EH (cell line): Measurements from ENCODE around the gene KCTD16.
A peak's percentile ranks its signal among the peaks of the same experiment; 100 is the strongest.

Experiments used
- DNase-seq: peaks from one replicate; pipeline ENCODE4 v3.0.0-alpha.2; 2015; ENCODE audit warnings: low read depth

The KCTD16 gene

DNA sequence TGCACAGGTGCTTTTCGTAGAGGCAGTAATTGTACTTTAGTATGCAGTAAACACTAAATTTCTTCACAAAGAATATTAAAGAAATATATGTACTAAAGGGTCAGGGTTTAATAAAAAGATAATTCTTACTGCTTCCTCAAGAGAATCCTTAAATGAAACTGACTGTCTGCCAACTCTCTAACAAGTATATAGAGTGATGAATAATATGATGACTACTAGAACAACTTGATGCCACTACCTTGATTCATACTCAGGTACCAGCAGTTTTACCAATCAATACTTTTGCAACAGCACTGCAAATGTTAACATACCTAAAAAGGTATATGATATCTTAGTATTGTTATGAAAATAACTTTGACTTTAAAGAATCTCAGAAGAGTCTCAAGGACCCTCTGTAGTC lies 4.0 kb upstream of the KCTD16 start:
- no peak for DNase-seq

DNA sequence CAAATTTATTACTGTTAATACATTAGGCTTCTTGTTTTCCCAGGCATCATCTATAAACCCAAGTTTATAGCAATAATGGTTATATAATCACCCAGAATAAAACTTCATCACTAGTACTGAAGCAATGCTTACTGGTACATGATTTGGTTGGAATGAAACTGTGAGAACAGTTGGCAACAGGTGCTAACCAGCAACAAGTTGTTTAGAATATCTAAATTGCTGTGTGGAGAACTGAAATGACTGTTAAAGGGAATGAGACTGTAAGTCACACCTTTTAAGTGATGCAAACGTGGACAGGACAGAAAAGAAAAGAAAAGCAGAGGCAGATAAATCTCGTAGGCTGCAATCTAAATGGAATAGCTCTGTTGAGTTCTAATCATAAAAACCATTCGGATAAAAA lies 2.7 kb upstream of the KCTD16 start:
- DNase-seq = no peak

GRCh38 chr5:144169904-144170275 lies 783 bp upstream of the KCTD16 start:
- DNase-seq = no peak

GRCh38 chr5:144173766-144174165 lies 3.1 kb downstream of the KCTD16 start:
- no peak for DNase-seq

GRCh38 chr5:144177548-144177947 lies 6.9 kb downstream of the KCTD16 start:
- DNase-seq = peak; percentile 83

DNA sequence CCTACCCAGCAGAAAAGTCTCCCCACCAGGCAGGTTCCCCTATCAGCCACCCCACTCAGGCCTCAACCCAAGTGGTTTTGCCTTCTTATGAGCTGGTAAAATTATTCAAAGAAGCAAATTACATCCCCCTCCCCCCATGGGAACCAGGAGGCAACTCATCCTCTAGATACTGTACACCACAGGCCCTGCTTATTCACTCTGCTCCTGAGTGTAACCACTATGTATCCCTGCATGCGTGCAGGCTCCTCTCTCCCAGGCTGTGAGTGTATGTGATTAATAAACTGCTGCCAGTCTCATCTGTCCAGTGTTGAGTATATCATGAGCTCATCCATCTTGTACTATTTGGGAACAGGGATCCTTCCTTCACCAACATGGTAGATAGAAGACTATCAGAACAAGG lies 8.6 kb downstream of the KCTD16 start:
- peak; percentile 44 for DNase-seq

GRCh38 chr5:144183254-144183889 lies 12.7 kb downstream of the KCTD16 start:
- peak; percentile 66 for DNase-seq

DNA sequence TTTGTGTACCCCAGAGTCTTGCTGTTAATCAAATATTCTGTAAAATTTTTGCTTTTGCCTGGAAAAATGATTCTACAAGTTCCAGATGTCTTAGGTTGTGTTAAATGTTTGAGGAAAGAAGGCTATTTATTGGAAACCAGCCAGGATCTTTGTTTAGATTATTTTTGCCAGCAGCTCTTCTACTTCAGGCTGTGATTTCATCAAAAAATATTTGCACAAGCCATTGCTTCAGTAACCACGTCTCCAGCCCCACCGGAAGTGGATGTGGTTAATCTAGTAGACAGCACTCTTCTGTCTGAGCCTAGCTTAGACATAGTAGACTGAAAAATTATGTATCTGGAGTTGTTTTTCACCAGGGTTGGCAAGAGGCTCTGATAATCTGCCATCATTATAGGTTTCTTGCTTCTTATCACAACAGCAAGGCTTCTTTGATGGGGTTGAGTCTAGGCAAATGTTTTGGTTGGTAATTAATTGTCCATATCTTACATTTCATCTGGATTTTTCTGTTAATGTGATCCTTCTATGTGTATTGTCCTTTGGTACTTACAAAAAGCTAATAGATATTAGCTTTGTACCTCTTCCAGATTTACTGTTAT lies 17.1 kb downstream of the KCTD16 start:
- DNase-seq = peak; percentile 98

- peak; percentile 78 for DNase-seq
Measured at GRCh38 chr5:144189800-144190429, 19.2 kb downstream of the KCTD16 start.

GRCh38 chr5:144191531-144191930 lies 20.9 kb downstream of the KCTD16 start:
- no peak for DNase-seq

GRCh38 chr5:144191998-144192397 lies 21.3 kb downstream of the KCTD16 start:
- peak; percentile 81 for DNase-seq

DNA sequence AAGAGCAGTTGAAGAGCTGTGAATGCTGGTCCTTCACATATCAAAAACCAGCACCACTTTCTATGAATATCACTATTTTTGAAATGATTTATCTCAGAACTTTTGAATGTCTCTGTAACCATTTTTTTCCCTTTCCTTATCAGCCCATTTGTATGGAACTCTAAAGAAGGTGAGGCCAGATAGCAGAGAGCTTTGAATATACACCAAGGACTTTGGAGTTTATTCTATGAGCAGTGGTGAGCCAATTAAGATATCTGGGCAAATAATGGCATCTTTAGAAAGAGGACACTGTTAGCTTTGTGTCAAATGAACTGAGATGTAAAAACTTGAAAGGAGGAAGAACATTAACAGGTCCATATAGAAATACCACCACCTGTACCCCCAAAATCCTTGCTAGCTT lies 22.0 kb downstream of the KCTD16 start:
- no peak for DNase-seq

GRCh38 chr5:144194144-144194543 lies 23.5 kb downstream of the KCTD16 start:
- DNase-seq = no peak

GRCh38 chr5:144195448-144195847 lies 24.8 kb downstream of the KCTD16 start:
- no peak for DNase-seq

- DNase-seq = no peak
Measured at GRCh38 chr5:144196612-144197011, 25.9 kb downstream of the KCTD16 start.

DNA sequence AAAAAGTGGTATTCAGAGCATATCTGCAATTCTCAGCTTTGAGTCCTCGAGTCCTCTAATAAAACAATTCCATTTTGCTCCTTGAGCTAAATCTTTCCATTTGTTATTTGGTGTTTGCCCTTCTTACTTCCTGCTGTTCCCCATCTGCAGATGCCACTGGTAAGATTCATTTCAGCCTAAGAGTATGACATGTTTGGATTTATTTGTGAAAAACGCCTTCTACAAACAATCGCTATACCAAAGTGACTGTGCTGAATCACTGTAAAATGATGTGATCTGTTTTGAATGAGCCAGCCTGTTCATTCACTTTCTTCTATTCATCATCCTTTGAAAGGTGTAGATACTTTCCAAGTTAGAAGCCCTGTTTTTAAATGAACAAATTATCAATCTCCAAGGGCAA lies 27.7 kb downstream of the KCTD16 start:
- peak; percentile 68 for DNase-seq

DNA sequence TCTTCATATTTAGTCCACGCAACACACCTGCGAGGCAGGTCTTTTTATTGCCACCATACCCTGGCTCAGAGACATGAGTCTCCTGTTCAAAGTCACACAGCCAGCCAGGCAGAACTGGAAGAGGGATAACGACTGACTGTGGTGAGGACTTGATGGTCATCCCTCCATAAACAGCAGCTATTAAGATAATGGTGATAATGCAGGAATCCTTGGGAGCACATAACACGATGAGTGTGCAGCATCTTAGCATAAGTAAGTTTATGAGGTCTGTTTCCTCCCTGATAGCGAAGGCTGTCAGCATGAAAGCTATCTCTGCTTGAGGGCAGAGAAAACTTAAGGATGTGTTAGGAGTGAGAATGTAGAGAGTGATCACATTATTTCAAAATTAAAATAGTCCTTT lies 30.9 kb downstream of the KCTD16 start:
- peak; percentile 58 for DNase-seq

GRCh38 chr5:144202072-144202471 lies 31.4 kb downstream of the KCTD16 start:
- no peak for DNase-seq

DNA sequence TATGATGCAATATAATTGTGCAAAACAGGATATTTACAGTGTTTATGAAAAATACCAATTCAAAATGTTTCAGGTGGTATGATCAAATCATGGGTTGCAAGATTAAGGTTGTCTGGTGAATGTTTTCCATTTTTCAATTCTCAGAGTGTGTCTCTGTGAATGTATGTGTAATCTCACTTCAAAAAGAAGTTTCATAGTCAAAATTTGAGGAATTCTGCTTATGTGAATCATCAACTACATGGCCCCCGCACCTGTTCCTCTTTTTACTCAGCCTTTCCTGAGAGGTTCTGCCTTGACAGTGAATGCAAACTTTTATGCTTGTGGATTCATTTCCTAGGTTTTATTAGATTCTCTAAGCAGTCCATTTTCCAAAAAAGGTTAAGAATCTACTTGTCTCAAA lies 32.1 kb downstream of the KCTD16 start:
- no peak for DNase-seq

GRCh38 chr5:144203750-144204596 lies 33.3 kb downstream of the KCTD16 start:
- DNase-seq = peak; percentile 74

DNA sequence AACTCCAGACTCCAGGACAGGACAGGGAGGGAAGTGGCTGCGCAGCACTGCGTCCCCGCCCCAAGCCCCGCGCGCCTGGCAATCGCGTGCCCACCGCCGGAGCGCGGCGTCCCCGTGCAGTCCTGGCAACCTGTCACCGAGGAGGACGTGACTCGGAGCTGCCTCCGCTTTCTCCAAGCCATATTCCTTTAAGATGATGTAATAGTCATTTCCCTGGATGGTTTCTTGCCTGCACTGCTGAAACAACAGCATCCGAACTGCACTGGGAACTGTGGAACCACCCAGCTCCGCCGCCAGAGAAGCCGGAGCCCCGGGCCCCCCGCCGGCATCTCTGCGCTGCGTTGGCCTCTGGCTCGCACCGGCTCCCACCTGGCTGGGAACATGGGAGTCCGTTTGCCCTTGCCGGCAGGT lies 34.5 kb downstream of the KCTD16 start:
- peak; percentile 79 for DNase-seq

DNA sequence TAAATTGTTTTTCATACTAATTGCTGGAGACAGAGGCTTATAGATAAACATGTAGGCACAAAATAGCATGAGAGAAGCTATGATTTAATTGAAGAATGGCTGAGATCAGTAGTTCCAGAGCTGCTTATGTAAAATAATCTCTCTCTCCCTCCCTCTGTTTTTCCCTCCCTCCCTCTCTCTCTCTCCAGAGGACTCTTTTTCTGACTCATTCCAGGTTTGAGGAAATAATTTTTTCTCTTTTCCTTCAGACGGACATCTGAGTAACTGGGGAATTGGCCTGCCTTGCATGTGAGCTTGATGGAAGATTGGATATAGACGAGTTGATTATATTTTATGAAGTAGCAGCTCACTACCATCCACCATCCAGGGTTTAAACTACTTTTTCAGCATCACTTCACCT lies 35.5 kb downstream of the KCTD16 start:
- peak; percentile 47 for DNase-seq
